Neuron (in vitro differentiated cells): ENCODE data around the gene OSGEPL1.

Experiments
- H2AFZ ChIP-seq: one replicate; pipeline ENCODE4 v1.6.1; 2013; ENCODE audit warnings: low read depth, mild to moderate bottlenecking, inconsistent platforms, low read length, moderate library complexity
- H3K27me3 ChIP-seq: one replicate; pipeline ENCODE4 v1.6.1; 2013; ENCODE audit warnings: low read length; ENCODE audit not compliant: insufficient read depth
- H3K36me3 ChIP-seq: one replicate; pipeline ENCODE4 v1.6.1; 2013; ENCODE audit warnings: low read length; ENCODE audit not compliant: insufficient read depth
- H3K4me1 ChIP-seq: one replicate; pipeline ENCODE4 v1.6.1; 2013; ENCODE audit warnings: low read length; ENCODE audit not compliant: insufficient read depth
- H3K4me3 ChIP-seq: 2 replicates; pipeline ENCODE4 v1.5.1; 2013; ENCODE audit warnings: mild to moderate bottlenecking, low read length, moderate library complexity
- H3K9me3 ChIP-seq: one replicate; pipeline ENCODE4 v1.6.1; 2013; ENCODE audit warnings: low read length

Gene OSGEPL1, protein sequence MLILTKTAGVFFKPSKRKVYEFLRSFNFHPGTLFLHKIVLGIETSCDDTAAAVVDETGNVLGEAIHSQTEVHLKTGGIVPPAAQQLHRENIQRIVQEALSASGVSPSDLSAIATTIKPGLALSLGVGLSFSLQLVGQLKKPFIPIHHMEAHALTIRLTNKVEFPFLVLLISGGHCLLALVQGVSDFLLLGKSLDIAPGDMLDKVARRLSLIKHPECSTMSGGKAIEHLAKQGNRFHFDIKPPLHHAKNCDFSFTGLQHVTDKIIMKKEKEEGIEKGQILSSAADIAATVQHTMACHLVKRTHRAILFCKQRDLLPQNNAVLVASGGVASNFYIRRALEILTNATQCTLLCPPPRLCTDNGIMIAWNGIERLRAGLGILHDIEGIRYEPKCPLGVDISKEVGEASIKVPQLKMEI

DNA sequence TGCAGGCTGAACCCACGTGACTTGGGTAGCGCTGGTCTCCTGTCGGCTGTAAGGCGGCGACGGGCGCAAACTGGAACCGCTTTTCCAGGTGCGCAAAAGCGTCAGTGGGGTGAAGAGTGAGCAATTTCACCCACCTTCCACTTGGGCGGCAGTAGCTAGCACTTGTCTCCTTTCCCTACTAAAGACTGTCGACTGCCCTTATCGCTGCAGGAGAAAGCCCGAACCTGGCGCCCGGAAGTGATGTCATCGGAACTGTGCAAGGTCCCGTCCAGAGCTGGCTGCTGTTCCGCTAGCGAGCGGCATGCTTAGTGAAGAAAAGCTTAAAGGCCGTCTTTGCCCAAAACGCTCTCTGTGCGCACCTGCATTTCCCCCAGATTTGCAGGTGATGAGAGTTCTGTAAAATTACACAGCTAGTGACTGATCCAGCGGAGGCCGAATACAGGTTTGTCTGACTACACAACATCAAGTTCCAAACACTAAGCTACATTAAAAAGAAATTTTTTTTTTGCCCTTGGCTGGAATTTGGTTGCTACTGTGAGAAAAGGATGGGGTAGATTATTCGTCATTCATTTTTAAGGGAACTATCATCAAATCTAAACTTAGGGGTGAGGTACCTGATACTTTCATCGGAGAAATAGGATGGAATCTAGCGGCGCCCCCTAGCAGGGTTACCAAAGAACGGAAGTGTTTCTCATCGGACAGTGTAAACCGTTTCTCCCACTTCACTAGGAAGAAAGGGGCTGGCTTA lies at the start of gene OSGEPL1:
TSS of gene OSGEPL1 (minus strand) at position 242 of the 748 bp plus-strand sequence. CDS start 1,152 bp downstream, outside the sequence.
- H3K4me1 ChIP-seq, result peaks cover 15% of the 10 kb centered on the region
- H3K27me3 ChIP-seq, result no peaks in the 10 kb centered on the region
- peak within 1 kb of the TSS; percentile 94 for H2AFZ ChIP-seq
- peaks cover 14% of the 10 kb centered on the region for H3K36me3 ChIP-seq
- no peaks in the 10 kb centered on the region for H3K9me3 ChIP-seq
- H3K4me3 ChIP-seq, result peak within 1 kb of the TSS; percentile 92

DNA sequence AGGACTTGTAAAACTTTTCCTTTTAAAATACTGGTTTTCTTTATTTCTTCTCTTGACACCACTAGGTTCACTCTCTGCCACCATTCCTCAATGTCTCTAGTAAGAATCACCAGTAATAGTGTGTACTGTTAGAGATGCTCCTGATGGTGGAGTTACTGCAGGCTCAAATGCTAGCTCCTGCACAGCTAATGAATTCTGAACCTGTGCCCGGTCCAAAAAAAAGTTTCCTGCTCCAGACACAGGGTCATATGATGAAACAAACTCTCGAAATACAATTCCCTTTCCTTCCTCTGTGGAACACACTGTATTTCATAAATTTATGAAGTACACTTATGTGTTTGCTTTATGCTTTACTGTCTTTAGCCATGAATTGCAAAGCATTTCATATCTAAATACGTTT lies 40.8 kb upstream of the OSGEPL1 start:
- no peak overlapping the region for H3K4me3 ChIP-seq
- no peaks in the 10 kb centered on the region for H3K9me3 ChIP-seq
- no peaks in the 10 kb centered on the region for H3K4me1 ChIP-seq
- H2AFZ ChIP-seq, result no peak overlapping the region
- peaks cover 58% of the 10 kb centered on the region for H3K36me3 ChIP-seq
- no peaks in the 10 kb centered on the region for H3K27me3 ChIP-seq

- Histone ChIP-seq H3K9me3 (no peaks in the 10 kb centered on the region), H3K4me3 (no peak overlapping the region), H3K4me1 (no peaks in the 10 kb centered on the region), H3K27me3 (no peaks in the 10 kb centered on the region), H2AFZ (no peak overlapping the region), H3K36me3 (peaks cover 60% of the 10 kb centered on the region)
Observed at GRCh38 chr2:189802396-189802912, 39.9 kb upstream of the OSGEPL1 start.

- no peaks in the 10 kb centered on the region for H3K27me3 ChIP-seq
- H3K4me3 ChIP-seq, result no peak overlapping the region
- no peak overlapping the region for H2AFZ ChIP-seq
- no peaks in the 10 kb centered on the region for H3K4me1 ChIP-seq
- no peaks in the 10 kb centered on the region for H3K9me3 ChIP-seq
- peaks cover 64% of the 10 kb centered on the region for H3K36me3 ChIP-seq
Observed at GRCh38 chr2:189799531-189799930, 36.9 kb upstream of the OSGEPL1 start.

DNA sequence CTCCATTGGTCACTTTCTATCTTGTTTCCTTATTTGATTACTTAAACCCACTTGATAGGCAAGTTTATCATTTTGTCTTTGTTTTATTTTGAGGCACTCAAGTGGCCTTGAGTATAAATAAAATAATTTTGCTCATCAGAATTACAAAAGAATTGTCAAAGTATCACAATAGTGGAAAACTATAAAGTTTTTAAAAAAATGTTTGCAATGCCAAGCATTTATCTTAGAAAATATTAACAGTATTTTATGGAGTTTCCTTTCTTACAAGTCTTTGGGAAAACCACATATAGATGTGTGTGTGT lies 36.4 kb upstream of the OSGEPL1 start:
- Histone ChIP-seq H3K4me3 (no peak overlapping the region), H2AFZ (no peak overlapping the region), H3K4me1 (no peaks in the 10 kb centered on the region), H3K36me3 (peaks cover 65% of the 10 kb centered on the region), H3K27me3 (no peaks in the 10 kb centered on the region), H3K9me3 (no peaks in the 10 kb centered on the region)

DNA sequence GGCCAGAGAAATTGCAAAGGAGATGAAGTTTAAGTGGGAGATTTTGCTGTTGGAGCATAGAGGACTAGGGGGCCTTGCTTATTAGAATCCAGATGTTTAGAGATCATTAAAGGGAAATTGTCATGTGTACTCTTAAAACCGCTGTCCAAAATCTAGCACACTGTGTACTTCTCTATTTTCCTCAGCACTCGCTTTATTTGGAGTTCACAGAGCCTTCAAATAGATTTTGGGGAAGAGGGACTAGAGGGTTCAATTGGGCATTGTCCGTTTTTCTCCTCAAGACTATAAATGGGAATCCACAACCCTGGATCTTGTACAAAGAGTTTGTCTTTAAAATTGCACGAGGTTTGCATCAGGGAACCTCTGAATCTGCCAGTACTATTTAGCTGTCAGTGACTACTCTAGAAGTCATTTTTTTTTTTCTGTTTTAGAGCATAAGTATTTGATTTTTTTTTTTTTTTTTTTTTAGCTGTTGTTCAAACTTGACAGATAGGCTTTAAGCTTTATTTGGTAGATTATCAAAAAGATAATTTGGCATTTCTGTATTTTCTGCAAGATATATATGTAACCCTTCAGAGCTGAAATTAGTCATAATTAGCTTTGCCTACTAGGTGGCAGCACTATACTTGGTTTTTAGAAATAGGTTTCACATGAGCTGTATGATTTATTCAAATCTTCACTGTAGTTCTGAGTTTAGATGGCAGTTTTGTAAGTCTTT lies 35.9 kb upstream of the OSGEPL1 start:
- Histone ChIP-seq H3K4me1 (no peaks in the 10 kb centered on the region), H3K36me3 (peaks cover 65% of the 10 kb centered on the region), H3K9me3 (no peaks in the 10 kb centered on the region), H3K27me3 (no peaks in the 10 kb centered on the region), H2AFZ (no peak overlapping the region), H3K4me3 (no peak overlapping the region)

GRCh38 chr2:189797902-189798301 lies 35.3 kb upstream of the OSGEPL1 start:
- Histone ChIP-seq H3K9me3 (no peaks in the 10 kb centered on the region), H3K4me1 (no peaks in the 10 kb centered on the region), H3K4me3 (no peak overlapping the region), H3K36me3 (peaks cover 67% of the 10 kb centered on the region), H2AFZ (no peak overlapping the region), H3K27me3 (no peaks in the 10 kb centered on the region)

DNA sequence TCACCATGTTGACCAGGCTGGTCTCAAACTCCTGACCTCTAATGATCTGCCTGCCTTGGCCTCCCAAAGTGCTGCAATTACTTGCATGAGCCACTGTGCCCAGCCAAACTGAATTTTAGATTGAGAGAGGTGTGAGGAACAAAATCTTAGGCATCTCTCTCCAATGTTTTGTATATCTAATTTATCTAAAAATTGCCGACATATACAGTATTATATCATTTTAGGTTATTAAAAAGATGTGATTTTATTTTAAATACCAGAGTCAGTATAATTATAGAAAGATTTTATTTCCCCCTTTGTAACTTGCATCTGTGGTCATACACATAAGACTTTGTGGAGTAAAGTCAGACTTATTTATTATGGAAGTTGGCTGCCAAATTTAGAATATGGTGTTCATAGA lies 31.7 kb upstream of the OSGEPL1 start:
- Histone ChIP-seq H3K4me3 (no peak overlapping the region), H2AFZ (no peak overlapping the region), H3K36me3 (peaks cover 52% of the 10 kb centered on the region), H3K27me3 (no peaks in the 10 kb centered on the region), H3K4me1 (no peaks in the 10 kb centered on the region), H3K9me3 (no peaks in the 10 kb centered on the region)

GRCh38 chr2:189791338-189792042 lies 28.9 kb upstream of the OSGEPL1 start:
- Histone ChIP-seq H3K36me3 (peaks cover 51% of the 10 kb centered on the region), H3K4me3 (no peak overlapping the region), H3K27me3 (no peaks in the 10 kb centered on the region), H3K9me3 (no peaks in the 10 kb centered on the region), H3K4me1 (no peaks in the 10 kb centered on the region), H2AFZ (no peak overlapping the region)

GRCh38 chr2:189783927-189784867 lies 21.6 kb upstream of the OSGEPL1 start, which contains the start of the genes ORMDL1 and PMS1:
Gene ORMDL1, minus strand, starts transcription at chr2:189784339. Its CDS starts 1,744 bp downstream, at chr2:189782595.
Gene PMS1, plus strand, starts transcription at chr2:189784450. Its CDS starts 7,360 bp downstream, at chr2:189791810.
- peak within 1 kb of the TSS; percentile 21 for H2AFZ ChIP-seq
- no peaks in the 10 kb centered on the region for H3K9me3 ChIP-seq
- peaks cover 13% of the 10 kb centered on the region for H3K4me1 ChIP-seq
- peaks cover 47% of the 10 kb centered on the region for H3K36me3 ChIP-seq
- H3K27me3 ChIP-seq, result no peaks in the 10 kb centered on the region
- H3K4me3 ChIP-seq, result peak within 1 kb of the TSS; percentile 92

DNA sequence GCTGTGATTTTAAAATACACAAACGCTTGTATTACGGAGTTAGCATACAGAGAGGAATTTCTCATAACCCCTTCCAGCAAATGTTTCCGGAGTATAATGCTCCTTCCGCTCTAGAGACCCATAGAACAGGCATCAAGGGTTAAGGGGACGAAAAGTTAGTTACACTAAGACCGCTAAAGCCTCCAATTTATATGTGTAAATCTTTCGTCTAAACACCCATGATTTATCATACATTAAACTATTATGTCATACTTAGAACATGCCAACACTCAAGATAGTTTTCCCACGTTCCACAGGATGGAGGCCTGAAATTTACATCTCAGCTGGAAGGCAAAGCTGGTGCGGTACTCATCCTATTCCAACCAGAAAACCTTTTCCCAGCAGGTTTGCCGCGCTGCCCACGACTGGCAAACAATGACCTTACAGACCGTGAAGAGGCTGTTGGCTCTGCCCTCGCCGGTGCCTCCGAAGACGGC lies 20.9 kb upstream of the OSGEPL1 start:
- peaks cover 51% of the 10 kb centered on the region for H3K36me3 ChIP-seq
- no peaks in the 10 kb centered on the region for H3K9me3 ChIP-seq
- peak overlapping the region; percentile 17 for H2AFZ ChIP-seq
- H3K27me3 ChIP-seq, result no peaks in the 10 kb centered on the region
- H3K4me1 ChIP-seq, result peaks cover 13% of the 10 kb centered on the region
- H3K4me3 ChIP-seq, result peak overlapping the region; percentile 92
